IMR-90 (cell line): ENCODE measurements around the gene SOX6. TPM values are rescaled to one million over a fixed set of nuclear protein-coding genes. Genes with fewer than 3 reads are reported as not detected.

Experiments used
- ATAC-seq: fragments of 200-7000 bp; cut with Tn5 transposase; 2 replicates; pipeline ENCODE4 v1.9.1; 2020; ENCODE audit warnings: low read depth, mild to moderate bottlenecking, moderate library complexity
- BruUV-seq: library from RNA; stranded (reverse); fragments of 400-500 nt; replicated peaks from 2 replicates; lab custom pipeline; 2021; lab: Mats Ljungman, UMichigan
- CTCF ChIA-PET: fragments of 300-600 bp; formaldehyde crosslinking; extraction: SDS; loops from one replicate; lab custom pipeline; 2021; ENCODE audit warnings: antibody characterized with exemption; lab: Yijun Ruan, JAX
- POLR2A ChIA-PET: fragments of 300-600 bp; sonication (Branson Sonifier 250); formaldehyde crosslinking; loops from one replicate; lab custom pipeline; 2022; ENCODE audit warnings: antibody characterized with exemption; ENCODE audit not compliant: unreplicated experiment; lab: Charles Lee
- DNase-seq: peaks from one replicate; pipeline ENCODE4 v3.0.0; 2013
- H2AFZ ChIP-seq: replicated peaks from 2 replicates; pipeline ENCODE3; 2013; ENCODE audit warnings: low read length, mild to moderate bottlenecking; ENCODE audit not compliant: poor library complexity
- H2AK5ac ChIP-seq: 2 replicates; pipeline ENCODE4 v1.6.1; 2013; ENCODE audit warnings: low read depth, low read length, inconsistent platforms
- H2AK9ac ChIP-seq: replicated peaks from 2 replicates; pipeline ENCODE3; 2013; ENCODE audit warnings: mild to moderate bottlenecking, low read depth, low read length, moderate library complexity; ENCODE audit not compliant: poor library complexity
- H2BK120ac ChIP-seq: 2 replicates; pipeline ENCODE4 v1.6.1; 2013; ENCODE audit warnings: low read depth, low read length, inconsistent platforms
- H2BK15ac ChIP-seq: 3 replicates; pipeline ENCODE4 v1.6.1; 2013; ENCODE audit warnings: low read depth, low read length, inconsistent platforms
- H2BK20ac ChIP-seq: 2 replicates; pipeline ENCODE4 v1.6.1; 2013; ENCODE audit warnings: low read depth, mild to moderate bottlenecking, inconsistent platforms, low read length, moderate library complexity
- H2BK5ac ChIP-seq: 2 replicates; pipeline ENCODE4 v1.6.1; 2013; ENCODE audit warnings: mild to moderate bottlenecking, low read depth, low read length, inconsistent platforms; ENCODE audit not compliant: poor library complexity, severe bottlenecking
- H3K14ac ChIP-seq: replicated peaks from 2 replicates; pipeline ENCODE4 v1.6.1; 2013; ENCODE audit warnings: low read depth, low read length, inconsistent platforms
- H3K18ac ChIP-seq: 2 replicates; pipeline ENCODE4 v1.6.1; 2013; ENCODE audit warnings: low read depth, low read length, control low read depth
- H3K23ac ChIP-seq: 2 replicates; pipeline ENCODE4 v1.6.1; 2013; ENCODE audit warnings: low read depth, low read length, inconsistent platforms
- H3K27ac ChIP-seq: 2 replicates; pipeline ENCODE4 v1.5.1; 2013; ENCODE audit warnings: mild to moderate bottlenecking, control low read depth, low read length; ENCODE audit not compliant: insufficient read depth
- H3K27me3 ChIP-seq: 2 replicates; pipeline ENCODE4 v1.6.1; 2013; ENCODE audit warnings: low read length; ENCODE audit not compliant: control insufficient read depth, insufficient read depth
- H3K36me3 ChIP-seq: 2 replicates; pipeline ENCODE4 v1.6.1; 2013; ENCODE audit warnings: low read length, mixed read lengths; ENCODE audit not compliant: control insufficient read depth, insufficient read depth
- H3K4ac ChIP-seq: 2 replicates; pipeline ENCODE4 v1.6.1; 2013; ENCODE audit warnings: low read depth, low read length, inconsistent platforms
- H3K4me1 ChIP-seq: 2 replicates; pipeline ENCODE4 v1.6.1; 2013; ENCODE audit warnings: low read length, mixed read lengths; ENCODE audit not compliant: control insufficient read depth, insufficient read depth
- H3K4me2 ChIP-seq: 2 replicates; pipeline ENCODE4 v1.6.1; 2013; ENCODE audit warnings: low read depth, mild to moderate bottlenecking, control low read depth, low read length, moderate library complexity
- H3K4me3 ChIP-seq: 2 replicates; pipeline ENCODE4 v1.5.1; 2013; ENCODE audit warnings: low read depth, mild to moderate bottlenecking, control low read depth, low read length, moderate library complexity; ENCODE audit not compliant: insufficient read depth
- H3K56ac ChIP-seq: 2 replicates; pipeline ENCODE4 v1.6.1; 2013; ENCODE audit warnings: low read length, inconsistent platforms; ENCODE audit not compliant: insufficient read depth; ENCODE audit errors: extremely low read depth
- H3K79me1 ChIP-seq, 2 experiments: 2 replicates each; pipeline ENCODE4 v1.6.1; 2013; ENCODE audit warnings: low read length in 2 of 2, inconsistent platforms in 1 of 2, low read depth in 1 of 2
- H3K9ac ChIP-seq: 2 replicates; pipeline ENCODE4 v1.6.1; 2013; ENCODE audit warnings: low read depth, low read length, control low read depth
- H3K9me1 ChIP-seq: 2 replicates; pipeline ENCODE4 v1.6.1; 2013; ENCODE audit warnings: low read length, inconsistent platforms; ENCODE audit not compliant: insufficient read depth
- H3K9me3 ChIP-seq: 2 replicates; pipeline ENCODE4 v1.6.1; 2013; ENCODE audit warnings: low read length; ENCODE audit not compliant: control insufficient read depth, insufficient read depth
- H4K20me1 ChIP-seq: 2 replicates; pipeline ENCODE4 v1.6.1; 2013; ENCODE audit warnings: low read length, inconsistent platforms; ENCODE audit not compliant: insufficient read depth
- H4K5ac ChIP-seq: 2 replicates; pipeline ENCODE4 v1.6.1; 2013; ENCODE audit warnings: mild to moderate bottlenecking, low read depth, low read length, control low read depth
- H4K8ac ChIP-seq, 2 experiments: 2 replicates each; pipeline ENCODE4 v1.6.1; 2013; ENCODE audit warnings: low read depth in 2 of 2, low read length in 2 of 2, control low read depth in 1 of 2, inconsistent platforms in 1 of 2
- H4K91ac ChIP-seq: 2 replicates; pipeline ENCODE4 v1.6.1; 2013; ENCODE audit warnings: low read depth, low read length, inconsistent platforms; ENCODE audit not compliant: insufficient read depth
- BHLHE40 ChIP-seq: fragments of 150-350 bp; IDR thresholded peaks from 2 replicates; pipeline ENCODE4 v1.6.1; 2016; ENCODE audit warnings: mild to moderate bottlenecking, low read depth, low read length
- CEBPB ChIP-seq: IDR thresholded peaks from 2 replicates; pipeline ENCODE4 v1.6.1; 2012; ENCODE audit warnings: low read depth, low read length, improper control_type of control experiment
- CTCF ChIP-seq: conservative IDR thresholded peaks from 2 replicates; pipeline ENCODE4 v1.5.1; 2012; ENCODE audit warnings: mild to moderate bottlenecking, low read depth, low read length, improper control_type of control experiment
- ELK1 ChIP-seq: fragments of 150-350 bp; IDR thresholded peaks from 2 replicates; pipeline ENCODE4 v1.6.1; 2016; ENCODE audit warnings: low read depth, mild to moderate bottlenecking, low read length, moderate library complexity, borderline replicate concordance
- MAZ ChIP-seq: IDR thresholded peaks from 2 replicates; pipeline ENCODE4 v1.6.1; 2012; ENCODE audit warnings: low read depth, mild to moderate bottlenecking, low read length, improper control_type of control experiment, moderate library complexity, borderline replicate concordance
- RCOR1 ChIP-seq: IDR thresholded peaks from 2 replicates; pipeline ENCODE4 v1.6.1; 2012; ENCODE audit warnings: mild to moderate bottlenecking, low read length, improper control_type of control experiment; ENCODE audit not compliant: insufficient replicate concordance
- RFX5 ChIP-seq: IDR thresholded peaks from 2 replicates; pipeline ENCODE4 v1.8.0; 2012; ENCODE audit warnings: low read depth, mild to moderate bottlenecking, low read length, moderate library complexity
- WGBS, 2 experiments: methylation state at CpG; one replicate each; pipeline versions ENCODE4 v1.1.5 to v1.1.7; 2013; ENCODE audit warnings: missing lambda C conversion rate in 2 of 2; ENCODE audit not compliant: insufficient read length in 1 of 2; ENCODE audit errors: extremely low coverage in 2 of 2; 5-methylcytosine and 5-hydroxymethylcytosine counted together
- dilution Hi-C: fragments of 300-500 bp; cut with HindIII; formaldehyde crosslinking; loops from one replicate; pipeline ENCODE4 v1.14.3; 2018; ENCODE audit warnings: low sequenced_read_pairs; ENCODE audit not compliant: unreplicated experiment
- in situ Hi-C: fragments of 300-500 bp; cut with MboI; formaldehyde crosslinking; loops from 3 replicates; pipeline ENCODE4 v1.14.3; 2019; ENCODE audit warnings: low sequenced_read_pairs, inconsistent platforms, mixed read lengths
- intact Hi-C: fragments of 100-400 bp; cut with micrococcal nuclease; formaldehyde crosslinking; loops from 2 replicates; pipeline ENCODE4 v1.10.0; 2022
- polyA plus RNA-seq, 3 experiments: library from polyadenylated mRNA; depleted of rRNA; stranded (reverse); fragments of >200 nt; gene quantifications; 2 replicates each; pipeline ENCODE4 v1.2.3, GENCODE V29; 2012; ENCODE audit warnings: low replicate concordance in 1 of 3
- total RNA-seq: library from RNA; depleted of rRNA; stranded (reverse); fragments of >200 nt; gene quantifications from 2 replicates; pipeline ENCODE4 v1.2.3, GENCODE V29; 2012

The SOX6 gene
- total and polyA plus RNA-seq, 2 of the 4 experiments (the other 2 are of a cell fraction): 1.7 to 7.7 TPM

- intact Hi-C loops (no loop called here), dilution Hi-C loops (no loop called here), in situ Hi-C loops (no loop called here)
- Histone ChIP-seq H2AFZ (no peak overlapping the region), H3K9me1 (no peaks in the 10 kb centered on the region), H2BK20ac (no peak overlapping the region), H3K36me3 (no peaks in the 10 kb centered on the region), H4K8ac (no peak overlapping the region), H3K27me3 (no peaks in the 10 kb centered on the region), H3K4me3 (no peak overlapping the region), H2AK9ac (no peak overlapping the region), H4K5ac (no peak overlapping the region), H2BK5ac (no peak overlapping the region), H3K79me1 (no peaks in the 10 kb centered on the region; a peak in 1 of 4 replicates), H3K18ac (no peak overlapping the region), H4K91ac (no peak overlapping the region), H3K4me2 (no peak overlapping the region), H2BK15ac (no peak overlapping the region), H3K4ac (no peak overlapping the region), H2AK5ac (no peak overlapping the region), H2BK120ac (no peak overlapping the region), H3K27ac (no peak overlapping the region), H3K14ac (no peak overlapping the region), H3K23ac (no peak overlapping the region), H3K9me3 (no peaks in the 10 kb centered on the region), H3K56ac (no peak overlapping the region), H4K20me1 (no peaks in the 10 kb centered on the region), H3K9ac (no peak overlapping the region), H3K4me1 (peaks cover 5% of the 10 kb centered on the region)
- TF ChIP-seq CTCF (no peak), RFX5 (no peak), MAZ (no peak), RCOR1 (no peak), CEBPB (no peak), ELK1 (no peak), BHLHE40 (no peak)
- CTCF ChIA-PET: interaction anchor here (1.2 kb wide), 1 partner anchor 15 kb away, joined by 3 read pairs; no protein-coding TSS in a partner anchor
- DNase-seq: no peak
- POLR2A ChIA-PET: no interaction called here
- WGBS, 2 experiments: no CpG with 5 or more reads among the region's 2 CpGs
- no peak for ATAC-seq
- no TSS peak for BruUV-seq
These were observed 10.9 kb upstream of the SOX6 start for GRCh38 chr11:16367252-16367651.
